GM12891 (cell line): Measurements from ENCODE around the gene GHRHR.

Experiments
- PAX5 ChIP-seq: IDR thresholded peaks from 2 replicates; pipeline ENCODE4 v1.6.1; 2011; ENCODE audit warnings: low read length, moderate library complexity, mild to moderate bottlenecking; ENCODE audit not compliant: insufficient read depth, severe bottlenecking
- POLR2A ChIP-seq: IDR thresholded peaks from 2 replicates; pipeline ENCODE4 v1.6.1; 2011; ENCODE audit warnings: low read depth, low read length, control low read depth
- POLR2AphosphoS5 ChIP-seq: IDR thresholded peaks from 2 replicates; pipeline ENCODE4 v1.6.1; 2011; ENCODE audit warnings: low read depth, low read length, control low read depth
- POU2F2 ChIP-seq: IDR thresholded peaks from 2 replicates; pipeline ENCODE4 v1.6.1; 2011; ENCODE audit warnings: low read depth, mild to moderate bottlenecking, control low read depth, low read length, moderate library complexity
- SPI1 ChIP-seq: IDR thresholded peaks from 2 replicates; pipeline ENCODE4 v1.6.1; 2011; ENCODE audit warnings: low read depth, low read length, control low read depth
- TAF1 ChIP-seq: IDR thresholded peaks from 2 replicates; pipeline ENCODE4 v1.6.1; 2011; ENCODE audit warnings: low read depth, low read length, control low read depth

DNA sequence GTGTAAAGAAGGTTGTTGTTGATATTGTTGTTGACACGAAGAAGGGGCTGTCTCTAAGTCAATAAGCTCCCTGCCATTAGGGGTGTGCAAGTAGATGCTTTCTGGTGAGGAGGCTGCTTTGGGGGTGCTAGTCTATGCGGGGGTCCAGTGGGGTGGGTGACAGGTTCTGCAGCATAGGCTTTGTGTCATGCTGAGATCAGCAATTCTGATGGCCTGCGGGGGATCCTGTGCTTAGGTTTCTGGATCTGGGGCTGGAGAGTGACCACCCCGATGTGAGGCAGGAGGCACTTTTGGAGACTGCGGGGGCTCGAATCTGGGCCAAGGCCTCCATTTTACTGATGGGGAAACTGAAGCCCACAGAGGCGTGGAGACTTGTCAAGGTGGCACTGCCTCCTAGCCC, 47.0 kb upstream of the GHRHR start:
- TF ChIP-seq POLR2A (no peak), POLR2AphosphoS5 (no peak), SPI1 (no peak), TAF1 (no peak), POU2F2 (no peak), PAX5 (no peak)
